WTC11 (cell line): Measurements from ENCODE around the gene SCO1.

ENCODE experiments used
- FOXK1 ChIP-seq: sonication (generic); formaldehyde crosslinking; IDR thresholded peaks from 2 replicates; pipeline ENCODE4 v1.8.0; 2022; ENCODE audit warnings: mild to moderate bottlenecking, moderate library complexity, missing genetic modification reagents
- ZBTB21 ChIP-seq: sonication (generic); formaldehyde crosslinking; IDR thresholded peaks from 2 replicates; pipeline ENCODE4 v1.8.1; 2023; ENCODE audit warnings: mild to moderate bottlenecking, missing genetic modification reagents, borderline replicate concordance
- ZNF121 ChIP-seq: sonication (generic); formaldehyde crosslinking; IDR thresholded peaks from 2 replicates; pipeline ENCODE4 v1.8.0; 2023; ENCODE audit warnings: missing genetic modification reagents
- TF ChIP-seq, protein P1 (sequence below): fragments of 200-600 bp; IDR thresholded peaks from 2 replicates; pipeline ENCODE4 v1.8.0; 2022; ENCODE audit warnings: antibody characterized with exemption

DNA sequence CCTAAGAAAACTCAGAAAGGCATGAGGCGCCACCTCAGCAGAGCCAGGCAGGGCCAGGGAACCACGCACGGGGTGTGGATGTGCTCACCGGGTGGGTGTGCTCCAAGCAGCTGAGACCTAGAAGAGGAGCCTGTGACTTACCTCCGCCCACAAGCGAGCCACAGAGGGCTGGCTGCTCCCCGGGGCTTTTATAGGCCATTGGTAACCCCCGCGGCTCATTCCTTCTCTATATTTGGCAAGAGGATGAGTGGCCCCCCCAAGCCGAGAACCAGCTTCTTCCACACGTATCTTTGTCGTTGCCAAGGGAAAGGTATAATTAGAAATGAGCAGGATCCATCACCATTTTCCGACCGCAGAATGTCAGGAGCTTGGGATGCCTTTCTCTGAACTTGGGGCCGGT is 40.2 kb downstream of the SCO1 start, which contains the start of gene MYH3:
- TF ChIP-seq, protein P1, sequence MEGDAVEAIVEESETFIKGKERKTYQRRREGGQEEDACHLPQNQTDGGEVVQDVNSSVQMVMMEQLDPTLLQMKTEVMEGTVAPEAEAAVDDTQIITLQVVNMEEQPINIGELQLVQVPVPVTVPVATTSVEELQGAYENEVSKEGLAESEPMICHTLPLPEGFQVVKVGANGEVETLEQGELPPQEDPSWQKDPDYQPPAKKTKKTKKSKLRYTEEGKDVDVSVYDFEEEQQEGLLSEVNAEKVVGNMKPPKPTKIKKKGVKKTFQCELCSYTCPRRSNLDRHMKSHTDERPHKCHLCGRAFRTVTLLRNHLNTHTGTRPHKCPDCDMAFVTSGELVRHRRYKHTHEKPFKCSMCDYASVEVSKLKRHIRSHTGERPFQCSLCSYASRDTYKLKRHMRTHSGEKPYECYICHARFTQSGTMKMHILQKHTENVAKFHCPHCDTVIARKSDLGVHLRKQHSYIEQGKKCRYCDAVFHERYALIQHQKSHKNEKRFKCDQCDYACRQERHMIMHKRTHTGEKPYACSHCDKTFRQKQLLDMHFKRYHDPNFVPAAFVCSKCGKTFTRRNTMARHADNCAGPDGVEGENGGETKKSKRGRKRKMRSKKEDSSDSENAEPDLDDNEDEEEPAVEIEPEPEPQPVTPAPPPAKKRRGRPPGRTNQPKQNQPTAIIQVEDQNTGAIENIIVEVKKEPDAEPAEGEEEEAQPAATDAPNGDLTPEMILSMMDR = no peak
- TF ChIP-seq FOXK1 (CRISPR knock-in tag) (no peak), ZBTB21 (CRISPR knock-in tag) (no peak), ZNF121 (no peak)
